ENCODE results near the gene PPP1R12B. TPM values are rescaled to one million over a fixed set of nuclear protein-coding genes. Genes with fewer than 3 reads are reported as not detected.
A peak's percentile ranks its signal among the peaks of the same experiment; 100 is the strongest.
"Not testable (repeated sequence)": the region's sequence is repeated elsewhere in the genome, so short reads cannot be mapped to it uniquely, and the experiment has no call there.

Gene PPP1R12B
- total and polyA plus RNA-seq, 2 experiments from 2014 or later = 8.1 to 15.0 TPM

DNA sequence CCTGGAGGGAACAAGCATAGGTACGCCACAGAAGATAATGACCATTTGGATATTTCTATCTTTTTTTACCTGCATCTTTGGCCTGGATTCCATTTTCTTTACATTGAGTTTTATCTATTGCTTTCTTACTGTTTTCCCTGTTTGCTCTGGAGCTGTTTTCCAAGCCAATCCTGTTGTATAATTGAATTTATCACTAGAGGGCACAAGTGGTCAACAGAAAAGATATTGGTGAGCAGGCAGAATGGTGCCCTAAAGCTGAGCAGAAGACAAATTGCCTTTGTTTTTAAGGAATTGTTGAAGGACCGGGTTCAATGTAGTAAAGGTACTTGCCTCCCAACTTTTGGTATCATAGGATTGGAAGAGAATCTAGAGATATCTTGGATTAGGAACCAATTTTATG is 152.8 kb downstream of the PPP1R12B start:
- no peaks in the 10 kb centered on the region for H4K20me1 ChIP-seq (ENCODE audit: insufficient read depth, poor library complexity, severe bottlenecking)
- H3K79me2 ChIP-seq = no peaks in the 10 kb centered on the region
- no peaks in the 10 kb centered on the region for H3K36me3 ChIP-seq (replicated peaks; ENCODE audit: insufficient read depth, low read depth)
- no peaks in the 10 kb centered on the region for H3K27me3 ChIP-seq
- H3K4me1 ChIP-seq (ENCODE audit: insufficient read depth) = no peaks in the 10 kb centered on the region
- no peak overlapping the region for H3K27ac ChIP-seq
- H3K9me2 ChIP-seq (replicated peaks; ENCODE audit: insufficient read depth) = no peaks in the 10 kb centered on the region
- WGBS (ENCODE audit: low lambda C conversion rate, missing lambda C conversion rate) = 38% methylated on average over 2 of the region's 2 CpGs
- peak; percentile 23 for DNase-seq (ENCODE audit: low spot score)
- H3K4me2 ChIP-seq = no peak overlapping the region
- TF ChIP-seq EZH2 (IDR thresholded peaks at IDR 0.05; ENCODE audit: borderline replicate concordance) = no peak
- TF ChIP-seq CTCF (IDR thresholded peaks at IDR 0.05; ENCODE audit: poor library complexity) = peak; percentile 65
- H2AFZ ChIP-seq = no peak overlapping the region
- no peaks in the 10 kb centered on the region for H3K9me3 ChIP-seq (ENCODE audit: low read depth)
- no peak overlapping the region for H3K4me3 ChIP-seq

DNA sequence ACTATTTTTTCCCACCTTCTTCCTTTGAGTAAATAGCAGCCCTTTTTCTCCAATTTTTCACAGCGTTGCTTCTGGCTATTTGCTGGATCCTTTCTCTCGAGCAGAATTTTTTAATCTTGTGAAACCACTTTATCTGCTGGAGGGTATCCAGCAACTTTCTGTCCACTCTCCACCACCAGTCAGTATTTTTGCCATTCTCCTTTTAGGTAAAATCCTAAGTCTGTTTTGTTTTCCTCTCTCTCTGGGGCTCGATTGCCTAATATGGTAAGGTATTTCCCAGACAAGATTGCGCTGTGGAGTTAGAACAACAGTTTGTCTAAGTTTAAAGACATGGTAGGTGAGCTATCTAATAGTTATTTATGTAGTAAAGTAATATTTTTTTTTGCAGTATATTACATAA is 156.9 kb downstream of the PPP1R12B start:
- Histone ChIP-seq H3K4me2 (peak overlapping the region; percentile 44), H3K27ac (peak overlapping the region; percentile 61), H3K27me3 (no peaks in the 10 kb centered on the region), H3K4me3 (no peak overlapping the region), H2AFZ (no peak overlapping the region), H3K79me2 (no peaks in the 10 kb centered on the region), H4K20me1 (ENCODE audit: insufficient read depth, poor library complexity, severe bottlenecking) (no peaks in the 10 kb centered on the region), H3K9me2 (replicated peaks; ENCODE audit: insufficient read depth) (no peaks in the 10 kb centered on the region), H3K9me3 (ENCODE audit: low read depth) (no peaks in the 10 kb centered on the region), H3K36me3 (replicated peaks; ENCODE audit: insufficient read depth, low read depth) (no peaks in the 10 kb centered on the region), H3K4me1 (ENCODE audit: insufficient read depth) (no peaks in the 10 kb centered on the region)
- WGBS (ENCODE audit: low lambda C conversion rate, missing lambda C conversion rate) = 29% methylated on average over 4 of the region's 4 CpGs
- DNase-seq (ENCODE audit: low spot score) = peak; percentile 21
- TF ChIP-seq EZH2 (IDR thresholded peaks at IDR 0.05; ENCODE audit: borderline replicate concordance) (no peak), CTCF (IDR thresholded peaks at IDR 0.05; ENCODE audit: poor library complexity) (no peak), EZH2phosphoT487 (IDR thresholded peaks at IDR 0.05; ENCODE audit: low read depth, severe bottlenecking, unreplicated experiment) (no peak)

DNA sequence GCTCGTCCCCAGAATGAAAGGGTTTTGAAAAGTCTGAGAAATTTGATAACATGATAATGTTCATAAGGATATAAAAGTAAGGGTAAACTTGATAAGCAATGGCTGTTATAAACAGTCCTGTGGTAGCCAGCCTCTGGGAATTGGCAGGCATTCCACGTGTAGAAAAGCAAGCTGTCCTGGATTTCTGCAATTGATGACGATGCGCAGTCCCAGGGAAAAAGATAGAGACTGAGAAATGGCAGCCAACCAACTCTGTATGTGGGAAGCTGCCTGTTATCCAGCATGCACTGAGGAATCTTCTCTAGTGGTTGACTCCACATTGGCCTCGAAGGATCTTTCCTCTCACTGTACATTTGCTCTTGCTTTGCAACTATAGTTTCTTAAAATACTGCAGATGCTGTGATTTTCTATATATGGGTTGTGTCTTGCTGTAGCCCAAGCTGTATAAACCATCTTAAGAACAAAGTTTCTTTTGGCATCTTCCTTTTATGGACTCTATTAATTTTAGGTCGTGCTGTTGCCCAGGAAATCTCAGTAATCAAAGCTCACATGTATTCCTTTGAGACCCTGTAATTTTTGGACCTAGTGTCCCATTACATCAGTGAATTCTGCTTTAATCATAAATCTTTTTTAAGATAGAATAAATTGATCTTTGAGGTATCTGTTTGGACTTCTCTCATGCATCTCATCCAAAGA is 157.5 kb downstream of the PPP1R12B start:
- DNase-seq (ENCODE audit: low spot score) = peak; percentile 32
- not testable (repeated sequence) for H4K20me1 ChIP-seq (ENCODE audit: insufficient read depth, poor library complexity, severe bottlenecking); H3K27me3 ChIP-seq; H2AFZ ChIP-seq; H3K9me2 ChIP-seq (replicated peaks; ENCODE audit: insufficient read depth); H3K79me2 ChIP-seq; H3K4me3 ChIP-seq; H3K9me3 ChIP-seq (ENCODE audit: low read depth); H3K36me3 ChIP-seq (replicated peaks; ENCODE audit: insufficient read depth, low read depth); H3K4me1 ChIP-seq (ENCODE audit: insufficient read depth)
- H3K4me2 ChIP-seq = peak overlapping the region; percentile 39
- H3K27ac ChIP-seq = peak overlapping the region; percentile 61
- 60% methylated on average over 6 of the region's 6 CpGs for WGBS (ENCODE audit: low lambda C conversion rate, missing lambda C conversion rate)

DNA sequence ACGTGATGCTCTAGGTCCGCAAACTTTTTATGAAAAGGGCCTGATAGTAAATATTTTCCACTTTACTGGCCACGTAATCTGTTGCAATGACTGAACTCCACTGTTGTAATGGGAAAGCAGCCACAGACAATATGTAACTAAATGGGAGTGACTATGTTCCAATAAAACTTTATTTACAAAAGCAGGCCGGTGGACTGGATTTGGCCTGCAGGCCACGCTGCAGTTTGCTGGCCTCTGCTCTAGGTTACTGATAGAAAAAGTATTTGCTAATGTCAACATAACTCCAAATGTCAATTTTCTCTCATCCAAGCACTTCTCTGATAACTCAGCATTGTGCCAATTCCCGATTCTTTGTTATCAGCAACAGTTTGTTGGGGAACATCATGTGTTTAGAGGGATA is 160.4 kb downstream of the PPP1R12B start:
- not testable (repeated sequence) for H3K36me3 ChIP-seq (replicated peaks; ENCODE audit: insufficient read depth, low read depth); H3K4me3 ChIP-seq; H3K4me2 ChIP-seq; H3K79me2 ChIP-seq; H3K9me2 ChIP-seq (replicated peaks; ENCODE audit: insufficient read depth); H2AFZ ChIP-seq; DNase-seq (ENCODE audit: low spot score); H3K4me1 ChIP-seq (ENCODE audit: insufficient read depth); H3K9me3 ChIP-seq (ENCODE audit: low read depth); H4K20me1 ChIP-seq (ENCODE audit: insufficient read depth, poor library complexity, severe bottlenecking); H3K27me3 ChIP-seq; H3K27ac ChIP-seq
- WGBS (ENCODE audit: low lambda C conversion rate, missing lambda C conversion rate) = 58% methylated on average over 6 of the region's 6 CpGs

GRCh38 chr1:202513875-202514274 is 165.4 kb downstream of the PPP1R12B start:
- H3K4me1 ChIP-seq (ENCODE audit: insufficient read depth); H3K9me2 ChIP-seq (replicated peaks; ENCODE audit: insufficient read depth); H3K27ac ChIP-seq; H3K36me3 ChIP-seq (replicated peaks; ENCODE audit: insufficient read depth, low read depth); H4K20me1 ChIP-seq (ENCODE audit: insufficient read depth, poor library complexity, severe bottlenecking); H2AFZ ChIP-seq; H3K9me3 ChIP-seq (ENCODE audit: low read depth); H3K79me2 ChIP-seq; H3K4me2 ChIP-seq; H3K27me3 ChIP-seq; H3K4me3 ChIP-seq; DNase-seq (ENCODE audit: low spot score): not testable (repeated sequence)
